ENCODE data around the gene DRG1. TPM values are rescaled to one million over a fixed set of nuclear protein-coding genes. Genes with fewer than 3 reads are reported as not detected.
A peak's percentile ranks its signal among the peaks of the same experiment; 100 is the strongest.

Gene DRG1
- total and polyA plus RNA-seq, 2 of the 4 experiments (the other 2 are of a cell fraction), result 54.8 to 141 TPM

GRCh38 chr22:31451709-31452571 lies 52.5 kb downstream of the DRG1 start:
- no peak overlapping the region for H2AFZ ChIP-seq (replicated peaks; ENCODE audit: low read length, poor library complexity)
- no peak overlapping the region for H3K23ac ChIP-seq (ENCODE audit: low read depth, low read length)
- H2BK15ac ChIP-seq (ENCODE audit: low read depth, low read length), result no peak overlapping the region
- peaks cover 24% of the 10 kb centered on the region for H3K36me3 ChIP-seq (ENCODE audit: control insufficient read depth, insufficient read depth, low read length)
- peaks cover 9% of the 10 kb centered on the region; the same call in 1 of the 2 replicates for H4K20me1 ChIP-seq (ENCODE audit: insufficient read depth, low read length)
- H3K9ac ChIP-seq (ENCODE audit: low read depth, low read length), result no peak overlapping the region
- no peaks in the 10 kb centered on the region for H3K27me3 ChIP-seq (ENCODE audit: control insufficient read depth, insufficient read depth, low read length)
- H3K4me3 ChIP-seq (ENCODE audit: insufficient read depth, low read depth, low read length), result no peak overlapping the region
- TF ChIP-seq CTCF (conservative IDR thresholded peaks at IDR 0.05; ENCODE audit: low read depth, low read length) (peak; percentile 58), RAD21 (IDR thresholded peaks at IDR 0.05; ENCODE audit: low read length) (peak; percentile 44), MAFK (IDR thresholded peaks at IDR 0.05; ENCODE audit: low read depth, low read length) (no peak), NFE2L2 (IDR thresholded peaks at IDR 0.05; ENCODE audit: low read depth, low read length) (no peak), MXI1 (IDR thresholded peaks at IDR 0.05; ENCODE audit: borderline replicate concordance, low read depth, low read length) (no peak), BHLHE40 (IDR thresholded peaks at IDR 0.05; ENCODE audit: low read depth, low read length) (no peak), MAZ (IDR thresholded peaks at IDR 0.05; ENCODE audit: borderline replicate concordance, low read depth, low read length) (no peak), RFX5 (IDR thresholded peaks at IDR 0.05; ENCODE audit: low read depth, low read length) (no peak), SMC3 (IDR thresholded peaks at IDR 0.05; ENCODE audit: low read depth, low read length) (peak; percentile 53)
- H3K27ac ChIP-seq (ENCODE audit: insufficient read depth, low read length), result no peak overlapping the region
- H3K4me1 ChIP-seq (ENCODE audit: control insufficient read depth, insufficient read depth, low read length), result no peaks in the 10 kb centered on the region
- intact Hi-C loops (cut with micrococcal nuclease) (loop anchor here (1.0 kb wide), 1 partner anchor 182 kb away; no protein-coding TSS in a partner anchor), in situ Hi-C loops (cut with MboI; ENCODE audit: low sequenced_read_pairs) (no loop called here), dilution Hi-C loops (cut with HindIII; ENCODE audit: low sequenced_read_pairs, unreplicated experiment) (no loop called here)
- CTCF ChIA-PET, result interaction anchor here (0.5 to 1.5 kb wide), 8 partner anchors 12 to 179 kb away, joined by 3 to 8 read pairs (median 5); no protein-coding TSS in a partner anchor
- H3K4me2 ChIP-seq (ENCODE audit: low read depth, low read length), result no peak overlapping the region
- H4K91ac ChIP-seq (ENCODE audit: insufficient read depth, low read depth, low read length), result no peak overlapping the region
- H2BK120ac ChIP-seq (ENCODE audit: low read depth, low read length), result no peak overlapping the region
- no peak overlapping the region for H3K18ac ChIP-seq (ENCODE audit: low read depth, low read length)
- peaks cover 7 to 15% of the 10 kb centered on the region in 2 experiments; a peak in 3 of 4 replicates for H3K79me1 ChIP-seq (ENCODE audit: low read depth in 1 of 2, low read length in 2 of 2)
- no CpG with 5 or more reads among the region's 5 CpGs for WGBS, 2 experiments (ENCODE audit: extremely low coverage in 2 of 2, insufficient read length in 1 of 2)
- no TSS peak for BruUV-seq (replicated peaks)
- no peak overlapping the region for H4K5ac ChIP-seq (ENCODE audit: low read depth, low read length)
- H4K8ac ChIP-seq (ENCODE audit: low read depth in 2 of 2, low read length in 2 of 2), result no peak overlapping the region
- H2AK5ac ChIP-seq (ENCODE audit: low read depth, low read length), result no peak overlapping the region
- H3K9me1 ChIP-seq (ENCODE audit: insufficient read depth, low read length), result no peaks in the 10 kb centered on the region
- H3K9me3 ChIP-seq (ENCODE audit: control insufficient read depth, insufficient read depth, low read length), result no peaks in the 10 kb centered on the region
- H2BK20ac ChIP-seq (ENCODE audit: low read depth, low read length), result no peak overlapping the region
- no peak overlapping the region for H3K4ac ChIP-seq (ENCODE audit: low read depth, low read length)
- H2BK5ac ChIP-seq (ENCODE audit: low read depth, low read length, poor library complexity, severe bottlenecking), result no peak overlapping the region
- H2AK9ac ChIP-seq (replicated peaks; ENCODE audit: low read depth, low read length, poor library complexity), result peak overlapping the region; percentile 84
- DNase-seq (peak; percentile 59), ATAC-seq (ENCODE audit: low read depth) (peak; percentile 82)
- no peak overlapping the region for H3K56ac ChIP-seq (ENCODE audit: extremely low read depth, insufficient read depth, low read length)
- POLR2A ChIA-PET (ENCODE audit: unreplicated experiment), result no interaction called here
- H3K14ac ChIP-seq (replicated peaks; ENCODE audit: low read depth, low read length), result no peak overlapping the region
